OCI-LY7 (cell line): ENCODE measurements around the gene TJAP1. TPM values are rescaled to one million over a fixed set of nuclear protein-coding genes. Genes with fewer than 3 reads are reported as not detected.

Source experiments
- BruUV-seq: library from RNA; stranded (reverse); fragments of 400-500 nt; replicated peaks from 2 replicates; lab custom pipeline; 2021; lab: Mats Ljungman, UMichigan
- CTCF ChIA-PET: fragments of 300-600 bp; sonication (Branson Sonifier 250); formaldehyde crosslinking; loops from one replicate; lab custom pipeline; 2022; ENCODE audit warnings: antibody characterized with exemption; ENCODE audit not compliant: unreplicated experiment; lab: Charles Lee
- POLR2A ChIA-PET: fragments of 300-600 bp; sonication (Branson Sonifier 250); formaldehyde crosslinking; loops from one replicate; lab custom pipeline; 2022; ENCODE audit warnings: antibody characterized with exemption; lab: Charles Lee
- DNase-seq: peaks from one replicate; pipeline ENCODE4 v3.0.0-alpha.2; 2015; ENCODE audit warnings: low spot score
- H2AFZ ChIP-seq: fragments of 200-600 bp; sonication (generic), shearing (Covaris generic); 2 replicates; pipeline ENCODE4 v1.6.1; 2014; ENCODE audit warnings: mild to moderate bottlenecking, antibody characterized with exemption, low read length, moderate library complexity
- H3K27ac ChIP-seq: fragments of 200-600 bp; sonication (generic); 2 replicates; pipeline ENCODE4 v1.5.1; 2014; ENCODE audit warnings: mixed run types, low read depth, mild to moderate bottlenecking, moderate library complexity, low read length, inconsistent platforms; ENCODE audit not compliant: poor library complexity, severe bottlenecking
- H3K36me3 ChIP-seq: fragments of 200-600 bp; sonication (generic); 2 replicates; pipeline ENCODE4 v1.6.1; 2014; ENCODE audit warnings: mild to moderate bottlenecking, antibody characterized with exemption, low read length, moderate library complexity, mixed read lengths; ENCODE audit not compliant: insufficient read depth
- H3K4me1 ChIP-seq: fragments of 200-600 bp; sonication (generic); 2 replicates; pipeline ENCODE4 v1.5.1; 2014; ENCODE audit warnings: mild to moderate bottlenecking, low read length; ENCODE audit not compliant: insufficient read depth, poor library complexity, severe bottlenecking
- H3K4me2 ChIP-seq: fragments of 200-600 bp; sonication (generic); 2 replicates; pipeline ENCODE4 v1.6.1; 2014; ENCODE audit warnings: mild to moderate bottlenecking, low read length
- H3K4me3 ChIP-seq: fragments of 200-600 bp; sonication (generic); 2 replicates; pipeline ENCODE4 v1.5.1; 2014; ENCODE audit warnings: mild to moderate bottlenecking, low read depth, low read length; ENCODE audit not compliant: poor library complexity, severe bottlenecking
- H3K79me2 ChIP-seq: fragments of 200-600 bp; sonication (generic); 2 replicates; pipeline ENCODE4 v1.6.1; 2016; ENCODE audit warnings: low read depth, mild to moderate bottlenecking, low read length, moderate library complexity, mixed read lengths; ENCODE audit not compliant: insufficient read depth
- H3K9me2 ChIP-seq: fragments of 200-600 bp; sonication (generic); 2 replicates; pipeline ENCODE4 v1.6.1; 2016; ENCODE audit warnings: mild to moderate bottlenecking, low read length, mixed read lengths; ENCODE audit not compliant: insufficient read depth
- H3K9me3 ChIP-seq: fragments of 200-600 bp; sonication (generic); 2 replicates; pipeline ENCODE4 v1.6.1; 2014; ENCODE audit warnings: mild to moderate bottlenecking, mixed run types, low read length, mixed read lengths
- H4K20me1 ChIP-seq: fragments of 200-600 bp; sonication (generic); 2 replicates; pipeline ENCODE4 v1.6.1; 2014; ENCODE audit warnings: mild to moderate bottlenecking, antibody characterized with exemption, low read length, moderate library complexity, mixed read lengths; ENCODE audit not compliant: insufficient read depth
- EZH2phosphoT487 ChIP-seq: fragments of 200-600 bp; sonication (generic); IDR thresholded peaks from 2 replicates; pipeline ENCODE4 v1.6.1; 2018; ENCODE audit warnings: low read depth, borderline replicate concordance, mild to moderate bottlenecking, mixed run types, antibody characterized with exemption, low read length, moderate library complexity, mixed read lengths
- intact Hi-C: fragments of 100-400 bp; cut with micrococcal nuclease; formaldehyde crosslinking; loops from one replicate; pipeline ENCODE4 v1.10.0; 2022; ENCODE audit not compliant: unreplicated experiment
- total RNA-seq, 2 experiments: library from RNA; depleted of rRNA in 1 of 2; stranded (reverse); fragments of >200 nt in 1 of 2; shearing (Covaris generic) in 1 of 2; gene quantifications; 2 replicates each; pipeline ENCODE4 v1.2.3, GENCODE V29; 2014 to 2022
- TF ChIP-seq, protein P1 (sequence below): fragments of 200-600 bp; sonication (generic); conservative IDR thresholded peaks from 2 replicates; pipeline ENCODE4 v1.5.1; 2014; ENCODE audit warnings: mild to moderate bottlenecking, antibody characterized with exemption, low read length, moderate library complexity, mixed read lengths

TJAP1 gene
- total RNA-seq, 2 experiments from 2014 or later, result 16.7 to 34.4 TPM

GRCh38 chr6:43490523-43490939, 13.2 kb downstream of the TJAP1 start:
- Histone ChIP-seq H3K9me2 (no peaks in the 10 kb centered on the region), H2AFZ (no peak overlapping the region), H3K79me2 (no peaks in the 10 kb centered on the region), H3K4me3 (no peak overlapping the region), H4K20me1 (no peaks in the 10 kb centered on the region), H3K4me2 (no peak overlapping the region), H3K27ac (no peak overlapping the region), H3K9me3 (no peaks in the 10 kb centered on the region), H3K36me3 (0 out of 2 replicates have a peak, but pooled peaks cover 1% of the 10 kb centered on the region), H3K4me1 (no peaks in the 10 kb centered on the region)
- TF ChIP-seq, protein P1, sequence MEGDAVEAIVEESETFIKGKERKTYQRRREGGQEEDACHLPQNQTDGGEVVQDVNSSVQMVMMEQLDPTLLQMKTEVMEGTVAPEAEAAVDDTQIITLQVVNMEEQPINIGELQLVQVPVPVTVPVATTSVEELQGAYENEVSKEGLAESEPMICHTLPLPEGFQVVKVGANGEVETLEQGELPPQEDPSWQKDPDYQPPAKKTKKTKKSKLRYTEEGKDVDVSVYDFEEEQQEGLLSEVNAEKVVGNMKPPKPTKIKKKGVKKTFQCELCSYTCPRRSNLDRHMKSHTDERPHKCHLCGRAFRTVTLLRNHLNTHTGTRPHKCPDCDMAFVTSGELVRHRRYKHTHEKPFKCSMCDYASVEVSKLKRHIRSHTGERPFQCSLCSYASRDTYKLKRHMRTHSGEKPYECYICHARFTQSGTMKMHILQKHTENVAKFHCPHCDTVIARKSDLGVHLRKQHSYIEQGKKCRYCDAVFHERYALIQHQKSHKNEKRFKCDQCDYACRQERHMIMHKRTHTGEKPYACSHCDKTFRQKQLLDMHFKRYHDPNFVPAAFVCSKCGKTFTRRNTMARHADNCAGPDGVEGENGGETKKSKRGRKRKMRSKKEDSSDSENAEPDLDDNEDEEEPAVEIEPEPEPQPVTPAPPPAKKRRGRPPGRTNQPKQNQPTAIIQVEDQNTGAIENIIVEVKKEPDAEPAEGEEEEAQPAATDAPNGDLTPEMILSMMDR, result no peak
- no peak for TF ChIP-seq EZH2phosphoT487
- POLR2A ChIA-PET, result interaction anchor here (0.6 to 1.6 kb wide), 3 partner anchors 13 kb away, joined by 3 to 6 read pairs (median 3); partner anchors contain the start of gene TJAP1
- intact Hi-C loops, result no loop called here
- no TSS peak for BruUV-seq
- no peak for DNase-seq
- CTCF ChIA-PET, result no interaction called here

DNA sequence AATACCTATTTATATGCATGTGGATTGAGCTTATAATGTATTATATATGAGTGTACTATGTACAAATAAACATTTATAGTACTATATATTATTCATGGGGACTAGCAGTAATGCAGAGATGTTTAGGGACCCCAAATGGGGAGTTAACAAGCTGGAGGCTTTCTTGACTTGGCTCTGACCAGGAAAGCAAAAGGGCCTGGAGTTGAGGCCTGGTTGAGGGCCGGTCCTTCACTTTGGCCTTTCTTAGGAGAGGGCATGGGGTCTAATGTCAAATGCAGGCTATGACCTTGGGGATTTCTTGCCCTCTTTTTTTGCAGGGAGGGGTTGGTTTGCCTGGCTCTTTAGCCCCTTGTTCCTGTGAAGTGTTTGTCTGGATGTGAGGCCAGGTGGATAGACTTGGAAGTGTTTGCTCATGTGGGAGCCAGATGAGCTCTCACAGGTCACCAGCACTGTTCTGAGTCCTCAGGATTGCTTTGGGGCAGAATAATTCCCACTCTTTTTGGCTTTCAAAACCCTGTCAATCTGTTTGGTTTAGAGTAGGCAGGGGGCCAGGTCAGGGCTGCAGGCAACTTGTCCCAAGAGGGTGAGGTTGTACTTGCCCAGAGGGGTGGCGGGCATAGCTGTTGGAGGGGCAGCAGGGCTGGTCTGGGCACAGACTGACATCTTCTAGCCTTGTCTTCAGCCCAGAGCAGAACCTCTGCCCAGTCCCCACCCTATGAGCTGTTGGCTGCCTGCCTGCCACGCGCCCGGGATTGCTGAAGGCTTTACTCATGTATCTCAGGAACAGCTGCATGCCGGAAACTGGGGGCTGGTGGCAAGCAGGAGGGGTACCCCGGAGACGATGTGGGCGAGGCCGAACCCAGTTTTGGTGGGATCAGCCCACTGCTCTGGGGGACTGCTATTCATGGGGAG, 14.6 kb downstream of the TJAP1 start:
- no peaks in the 10 kb centered on the region for H3K9me3 ChIP-seq
- TF ChIP-seq, protein P1, result no peak
- TF ChIP-seq EZH2phosphoT487, result no peak
- H3K4me2 ChIP-seq, result no peak overlapping the region
- BruUV-seq, result no TSS peak
- no peak for DNase-seq
- H2AFZ ChIP-seq, result no peak overlapping the region
- POLR2A ChIA-PET, result interaction anchor here (1.5 to 1.6 kb wide), 2 partner anchors 14 to 15 kb away, joined by 3 to 6 read pairs; partner anchors contain the start of gene TJAP1
- no peaks in the 10 kb centered on the region for H3K9me2 ChIP-seq
- CTCF ChIA-PET, result no interaction called here
- H3K4me1 ChIP-seq, result no peaks in the 10 kb centered on the region
- H3K4me3 ChIP-seq, result no peak overlapping the region
- no peak overlapping the region for H3K27ac ChIP-seq
- no peaks in the 10 kb centered on the region for H3K79me2 ChIP-seq
- intact Hi-C loops, result no loop called here
- no peaks in the 10 kb centered on the region for H3K36me3 ChIP-seq
- no peaks in the 10 kb centered on the region for H4K20me1 ChIP-seq
